Measurements from ENCODE around the gene INPP4B.

INPP4B gene

GRCh38 chr4:142713282-142714030, 132.6 kb downstream of the INPP4B start:
- H3K27me3 ChIP-seq (ENCODE audit: control insufficient read depth in 1 of 2, insufficient read depth in 2 of 2, low read length in 2 of 2): no peaks in the 10 kb centered on the region
- no peaks in the 10 kb centered on the region for H3K9me3 ChIP-seq (ENCODE audit: control insufficient read depth in 1 of 2, low read length in 2 of 2)
- H3K36me3 ChIP-seq (ENCODE audit: control insufficient read depth in 1 of 2, insufficient read depth in 2 of 2, low read length in 2 of 2): no peaks in the 10 kb centered on the region
- no peak overlapping the region for H3K4me3 ChIP-seq (ENCODE audit: low read depth in 1 of 2, low read length in 2 of 2)
- H3K27ac ChIP-seq (ENCODE audit: low read depth, low read length): no peak overlapping the region
- no peaks in the 10 kb centered on the region for H3K4me1 ChIP-seq (ENCODE audit: control insufficient read depth in 1 of 2, insufficient read depth in 2 of 2, low read length in 2 of 2)
- no peak overlapping the region for H3K9ac ChIP-seq (ENCODE audit: low read depth in 1 of 2, low read length in 2 of 2)

- no peak overlapping the region for H3K4me3 ChIP-seq (ENCODE audit: low read depth in 1 of 2, low read length in 2 of 2)
- H3K27ac ChIP-seq (ENCODE audit: low read depth, low read length): no peak overlapping the region
- H3K9me3 ChIP-seq (ENCODE audit: control insufficient read depth in 1 of 2, low read length in 2 of 2): peaks cover 0 to 3% of the 10 kb centered on the region in 2 donors
- no peak overlapping the region for H3K9ac ChIP-seq (ENCODE audit: low read depth in 1 of 2, low read length in 2 of 2)
- H3K4me1 ChIP-seq (ENCODE audit: control insufficient read depth in 1 of 2, insufficient read depth in 2 of 2, low read length in 2 of 2): no peaks in the 10 kb centered on the region
- no peaks in the 10 kb centered on the region for H3K27me3 ChIP-seq (ENCODE audit: control insufficient read depth in 1 of 2, insufficient read depth in 2 of 2, low read length in 2 of 2)
- H3K36me3 ChIP-seq (ENCODE audit: control insufficient read depth in 1 of 2, insufficient read depth in 2 of 2, low read length in 2 of 2): no peaks in the 10 kb centered on the region
These were observed 137.9 kb downstream of the INPP4B start for GRCh38 chr4:142708231-142708630.

- Histone ChIP-seq H3K36me3 (ENCODE audit: control insufficient read depth in 1 of 2, insufficient read depth in 2 of 2, low read length in 2 of 2) (no peaks in the 10 kb centered on the region), H3K4me3 (ENCODE audit: low read depth in 1 of 2, low read length in 2 of 2) (no peak overlapping the region), H3K27ac (ENCODE audit: low read depth, low read length) (no peak overlapping the region), H3K9me3 (ENCODE audit: control insufficient read depth in 1 of 2, low read length in 2 of 2) (peaks cover 0 to 3% of the 10 kb centered on the region in 2 donors), H3K27me3 (ENCODE audit: control insufficient read depth in 1 of 2, insufficient read depth in 2 of 2, low read length in 2 of 2) (no peaks in the 10 kb centered on the region), H3K9ac (ENCODE audit: low read depth in 1 of 2, low read length in 2 of 2) (no peak overlapping the region), H3K4me1 (ENCODE audit: control insufficient read depth in 1 of 2, insufficient read depth in 2 of 2, low read length in 2 of 2) (no peaks in the 10 kb centered on the region)
These were observed 138.7 kb downstream of the INPP4B start for GRCh38 chr4:142707401-142707800.

GRCh38 chr4:142706381-142706780, 139.7 kb downstream of the INPP4B start:
- no peaks in the 10 kb centered on the region for H3K4me1 ChIP-seq (ENCODE audit: control insufficient read depth in 1 of 2, insufficient read depth in 2 of 2, low read length in 2 of 2)
- H3K27me3 ChIP-seq (ENCODE audit: control insufficient read depth in 1 of 2, insufficient read depth in 2 of 2, low read length in 2 of 2): no peaks in the 10 kb centered on the region
- no peak overlapping the region for H3K4me3 ChIP-seq (ENCODE audit: low read depth in 1 of 2, low read length in 2 of 2)
- no peak overlapping the region for H3K9ac ChIP-seq (ENCODE audit: low read depth in 1 of 2, low read length in 2 of 2)
- H3K27ac ChIP-seq (ENCODE audit: low read depth, low read length): no peak overlapping the region
- H3K9me3 ChIP-seq (ENCODE audit: control insufficient read depth in 1 of 2, low read length in 2 of 2): peaks cover 0 to 3% of the 10 kb centered on the region in 2 donors
- H3K36me3 ChIP-seq (ENCODE audit: control insufficient read depth in 1 of 2, insufficient read depth in 2 of 2, low read length in 2 of 2): no peaks in the 10 kb centered on the region

GRCh38 chr4:142705820-142706219, 140.3 kb downstream of the INPP4B start:
- Histone ChIP-seq H3K27me3 (ENCODE audit: control insufficient read depth in 1 of 2, insufficient read depth in 2 of 2, low read length in 2 of 2) (no peaks in the 10 kb centered on the region), H3K9ac (ENCODE audit: low read depth in 1 of 2, low read length in 2 of 2) (no peak overlapping the region), H3K4me1 (ENCODE audit: control insufficient read depth in 1 of 2, insufficient read depth in 2 of 2, low read length in 2 of 2) (no peaks in the 10 kb centered on the region), H3K9me3 (ENCODE audit: control insufficient read depth in 1 of 2, low read length in 2 of 2) (peaks cover 0 to 3% of the 10 kb centered on the region in 2 donors), H3K27ac (ENCODE audit: low read depth, low read length) (no peak overlapping the region), H3K36me3 (ENCODE audit: control insufficient read depth in 1 of 2, insufficient read depth in 2 of 2, low read length in 2 of 2) (no peaks in the 10 kb centered on the region), H3K4me3 (ENCODE audit: low read depth in 1 of 2, low read length in 2 of 2) (no peak overlapping the region)

- Histone ChIP-seq H3K9me3 (ENCODE audit: control insufficient read depth in 1 of 2, low read length in 2 of 2) (peaks cover 0 to 3% of the 10 kb centered on the region in 2 donors), H3K9ac (ENCODE audit: low read depth in 1 of 2, low read length in 2 of 2) (no peak overlapping the region), H3K4me3 (ENCODE audit: low read depth in 1 of 2, low read length in 2 of 2) (no peak overlapping the region), H3K4me1 (ENCODE audit: control insufficient read depth in 1 of 2, insufficient read depth in 2 of 2, low read length in 2 of 2) (no peaks in the 10 kb centered on the region), H3K27ac (ENCODE audit: low read depth, low read length) (no peak overlapping the region), H3K27me3 (ENCODE audit: control insufficient read depth in 1 of 2, insufficient read depth in 2 of 2, low read length in 2 of 2) (no peaks in the 10 kb centered on the region), H3K36me3 (ENCODE audit: control insufficient read depth in 1 of 2, insufficient read depth in 2 of 2, low read length in 2 of 2) (no peaks in the 10 kb centered on the region)
These were observed 142.3 kb downstream of the INPP4B start for GRCh38 chr4:142703694-142704309.

- H3K4me1 ChIP-seq (ENCODE audit: control insufficient read depth in 1 of 2, insufficient read depth in 2 of 2, low read length in 2 of 2): no peaks in the 10 kb centered on the region
- H3K9ac ChIP-seq (ENCODE audit: low read depth in 1 of 2, low read length in 2 of 2): no peak overlapping the region
- H3K36me3 ChIP-seq (ENCODE audit: control insufficient read depth in 1 of 2, insufficient read depth in 2 of 2, low read length in 2 of 2): no peaks in the 10 kb centered on the region
- H3K4me3 ChIP-seq (ENCODE audit: low read depth in 1 of 2, low read length in 2 of 2): no peak overlapping the region
- H3K27me3 ChIP-seq (ENCODE audit: control insufficient read depth in 1 of 2, insufficient read depth in 2 of 2, low read length in 2 of 2): no peaks in the 10 kb centered on the region
- H3K9me3 ChIP-seq (ENCODE audit: control insufficient read depth in 1 of 2, low read length in 2 of 2): no peaks in the 10 kb centered on the region
- H3K27ac ChIP-seq (ENCODE audit: low read depth, low read length): no peak overlapping the region
These were observed 145.1 kb downstream of the INPP4B start for GRCh38 chr4:142701017-142701416.

- Histone ChIP-seq H3K9me3 (ENCODE audit: control insufficient read depth in 1 of 2, low read length in 2 of 2) (no peaks in the 10 kb centered on the region), H3K27ac (ENCODE audit: low read depth, low read length) (no peak overlapping the region), H3K9ac (ENCODE audit: low read depth in 1 of 2, low read length in 2 of 2) (no peak overlapping the region), H3K36me3 (ENCODE audit: control insufficient read depth in 1 of 2, insufficient read depth in 2 of 2, low read length in 2 of 2) (no peaks in the 10 kb centered on the region), H3K27me3 (ENCODE audit: control insufficient read depth in 1 of 2, insufficient read depth in 2 of 2, low read length in 2 of 2) (no peaks in the 10 kb centered on the region), H3K4me1 (ENCODE audit: control insufficient read depth in 1 of 2, insufficient read depth in 2 of 2, low read length in 2 of 2) (no peaks in the 10 kb centered on the region), H3K4me3 (ENCODE audit: low read depth in 1 of 2, low read length in 2 of 2) (no peak overlapping the region)
These were observed 145.6 kb downstream of the INPP4B start for GRCh38 chr4:142700531-142700930.

GRCh38 chr4:142698552-142698951, 147.5 kb downstream of the INPP4B start:
- Histone ChIP-seq H3K4me3 (ENCODE audit: low read depth in 1 of 2, low read length in 2 of 2) (no peak overlapping the region), H3K9ac (ENCODE audit: low read depth in 1 of 2, low read length in 2 of 2) (no peak overlapping the region), H3K27ac (ENCODE audit: low read depth, low read length) (no peak overlapping the region), H3K4me1 (ENCODE audit: control insufficient read depth in 1 of 2, insufficient read depth in 2 of 2, low read length in 2 of 2) (no peaks in the 10 kb centered on the region), H3K9me3 (ENCODE audit: control insufficient read depth in 1 of 2, low read length in 2 of 2) (no peaks in the 10 kb centered on the region), H3K36me3 (ENCODE audit: control insufficient read depth in 1 of 2, insufficient read depth in 2 of 2, low read length in 2 of 2) (no peaks in the 10 kb centered on the region), H3K27me3 (ENCODE audit: control insufficient read depth in 1 of 2, insufficient read depth in 2 of 2, low read length in 2 of 2) (no peaks in the 10 kb centered on the region)

GRCh38 chr4:142697928-142698327, 148.2 kb downstream of the INPP4B start:
- no peak overlapping the region for H3K4me3 ChIP-seq (ENCODE audit: low read depth in 1 of 2, low read length in 2 of 2)
- H3K4me1 ChIP-seq (ENCODE audit: control insufficient read depth in 1 of 2, insufficient read depth in 2 of 2, low read length in 2 of 2): no peaks in the 10 kb centered on the region
- no peak overlapping the region for H3K27ac ChIP-seq (ENCODE audit: low read depth, low read length)
- no peaks in the 10 kb centered on the region for H3K9me3 ChIP-seq (ENCODE audit: control insufficient read depth in 1 of 2, low read length in 2 of 2)
- H3K36me3 ChIP-seq (ENCODE audit: control insufficient read depth in 1 of 2, insufficient read depth in 2 of 2, low read length in 2 of 2): no peaks in the 10 kb centered on the region
- no peak overlapping the region for H3K9ac ChIP-seq (ENCODE audit: low read depth in 1 of 2, low read length in 2 of 2)
- H3K27me3 ChIP-seq (ENCODE audit: control insufficient read depth in 1 of 2, insufficient read depth in 2 of 2, low read length in 2 of 2): no peaks in the 10 kb centered on the region

Data from duodenal mucosa (tissue), 2 donors.